Suppressor macrophage treated with lipopolysaccharide for 4 hours (primary cell): ENCODE measurements around the gene SPDYE3.
"Not testable (repeated sequence)": the region's sequence is repeated elsewhere in the genome, so short reads cannot be mapped to it uniquely, and the experiment has no call there.

Experiments
- DNase-seq: peaks from one replicate; pipeline ENCODE4 v3.0.0-alpha.2; 2020

Gene SPDYE3

GRCh38 chr7:100292162-100292561, 15.3 kb upstream of the SPDYE3 start:
- not testable (repeated sequence) for DNase-seq

GRCh38 chr7:100295269-100295668, 12.2 kb upstream of the SPDYE3 start:
- DNase-seq, result peak; percentile 1

GRCh38 chr7:100297852-100298631, 9.5 kb upstream of the SPDYE3 start:
- not testable (repeated sequence) for DNase-seq

- DNase-seq, result not testable (repeated sequence)
Observed at GRCh38 chr7:100298632-100298895, 8.9 kb upstream of the SPDYE3 start.

- DNase-seq, result not testable (repeated sequence)
Observed at GRCh38 chr7:100304526-100304925, 3.0 kb upstream of the SPDYE3 start.

- not testable (repeated sequence) for DNase-seq
Observed at GRCh38 chr7:100318329-100318728, 10.8 kb downstream of the SPDYE3 start.

- DNase-seq, result not testable (repeated sequence)
Observed at GRCh38 chr7:100321648-100322047, 14.1 kb downstream of the SPDYE3 start.

- not testable (repeated sequence) for DNase-seq
Observed at GRCh38 chr7:100324194-100324593, 16.7 kb downstream of the SPDYE3 start.

- not testable (repeated sequence) for DNase-seq
Observed at GRCh38 chr7:100325671-100326070, 18.2 kb downstream of the SPDYE3 start.

- DNase-seq, result not testable (repeated sequence)
Observed at GRCh38 chr7:100326914-100327313, 19.4 kb downstream of the SPDYE3 start.

- DNase-seq, result peak; percentile 93
Observed at GRCh38 chr7:100335566-100336466, 28.3 kb downstream of the SPDYE3 start.

- DNase-seq, result not testable (repeated sequence)
Observed at GRCh38 chr7:100338083-100338696, 30.7 kb downstream of the SPDYE3 start.

GRCh38 chr7:100341286-100341685, 33.8 kb downstream of the SPDYE3 start:
- DNase-seq, result not testable (repeated sequence)

- no peak for DNase-seq
Observed at GRCh38 chr7:100342765-100343164, 35.3 kb downstream of the SPDYE3 start.

GRCh38 chr7:100344124-100344559, 36.6 kb downstream of the SPDYE3 start:
- DNase-seq, result not testable (repeated sequence)

- peak; percentile 44 for DNase-seq
Observed at GRCh38 chr7:100344560-100345287, 37.2 kb downstream of the SPDYE3 start.

- peak; percentile 51 for DNase-seq
Observed at GRCh38 chr7:100345288-100345672, 37.8 kb downstream of the SPDYE3 start.

- no peak for DNase-seq
Observed at GRCh38 chr7:100346921-100347320, 39.4 kb downstream of the SPDYE3 start.

GRCh38 chr7:100348805-100349204, 41.3 kb downstream of the SPDYE3 start:
- DNase-seq, result no peak

- no peak for DNase-seq
Observed at GRCh38 chr7:100349757-100350156, 42.3 kb downstream of the SPDYE3 start.

GRCh38 chr7:100351657-100352058, 44.2 kb downstream of the SPDYE3 start:
- DNase-seq, result no peak

- not testable (repeated sequence) for DNase-seq
Observed at GRCh38 chr7:100352230-100352781, 44.8 kb downstream of the SPDYE3 start.
